Chondrocyte (in vitro differentiated cells): ENCODE data around the gene SMOC2. TPM values are rescaled to one million over a fixed set of nuclear protein-coding genes. Genes with fewer than 3 reads are reported as not detected.

ENCODE experiments used
- DNase-seq: peaks from one replicate; pipeline ENCODE4 v3.0.0; 2021; ENCODE audit warnings: mixed read lengths, low spot score
- H3K27ac Mint-ChIP-seq: one replicate; pipeline ENCODE4 v1.8.0; 2021; ENCODE audit warnings: mild to moderate bottlenecking, moderate library complexity, mixed read lengths; ENCODE audit not compliant: unreplicated experiment
- H3K27me3 Mint-ChIP-seq: 2 replicates; pipeline ENCODE4 v1.8.0; 2021; ENCODE audit warnings: low read depth, mixed read lengths
- H3K36me3 Mint-ChIP-seq: 2 replicates; pipeline ENCODE4 v1.8.0; 2021; ENCODE audit warnings: low read depth, mixed read lengths
- H3K4me1 Mint-ChIP-seq: 2 replicates; pipeline ENCODE4 v1.8.0; 2021; ENCODE audit warnings: low read depth, mild to moderate bottlenecking, mixed read lengths
- H3K4me3 Mint-ChIP-seq: one replicate; pipeline ENCODE4 v1.8.0; 2021; ENCODE audit warnings: mild to moderate bottlenecking, moderate library complexity, mixed read lengths; ENCODE audit not compliant: unreplicated experiment
- H3K9me3 Mint-ChIP-seq: 2 replicates; pipeline ENCODE4 v1.8.0; 2021; ENCODE audit warnings: low read depth, mixed read lengths
- CTCF ChIP-seq: fragments of 200-600 bp; sonication (generic); IDR thresholded peaks from 2 replicates; pipeline ENCODE4 v1.5.0; 2021; ENCODE audit warnings: antibody characterized with exemption, mild to moderate bottlenecking, moderate library complexity
- total RNA-seq: library from RNA; stranded (reverse); gene quantifications from 3 replicates; pipeline ENCODE4 v1.2.1, GENCODE V29; 2021

The SMOC2 gene
- total RNA-seq, 1 donor from 2014 or later, result 148 TPM

- no peak overlapping the region for H3K4me3 Mint-ChIP-seq
- no peak for DNase-seq
- H3K9me3 Mint-ChIP-seq, result no peaks in the 10 kb centered on the region
- TF ChIP-seq CTCF, result no peak
- peaks cover 10% of the 10 kb centered on the region for H3K27me3 Mint-ChIP-seq
- H3K36me3 Mint-ChIP-seq, result peaks cover 8% of the 10 kb centered on the region
- peaks cover 39% of the 10 kb centered on the region for H3K4me1 Mint-ChIP-seq
- no peak overlapping the region for H3K27ac Mint-ChIP-seq
These were observed 91.1 kb downstream of the SMOC2 start for GRCh38 chr6:168532070-168532469.

- Mint-ChIP-seq H3K4me3 (no peak overlapping the region), H3K27me3 (peaks cover 10% of the 10 kb centered on the region), H3K9me3 (no peaks in the 10 kb centered on the region), H3K27ac (no peak overlapping the region), H3K36me3 (peaks cover 8% of the 10 kb centered on the region), H3K4me1 (peaks cover 32% of the 10 kb centered on the region)
- DNase-seq, result no peak
- TF ChIP-seq CTCF, result no peak
These were observed 92.4 kb downstream of the SMOC2 start for GRCh38 chr6:168533414-168533813.

GRCh38 chr6:168534265-168534664 lies 93.3 kb downstream of the SMOC2 start:
- peaks cover 24% of the 10 kb centered on the region for H3K4me1 Mint-ChIP-seq
- no peak for DNase-seq
- no peak overlapping the region for H3K27ac Mint-ChIP-seq
- no peak overlapping the region for H3K4me3 Mint-ChIP-seq
- no peak for TF ChIP-seq CTCF
- peaks cover 10% of the 10 kb centered on the region for H3K27me3 Mint-ChIP-seq
- no peaks in the 10 kb centered on the region for H3K9me3 Mint-ChIP-seq
- H3K36me3 Mint-ChIP-seq, result peaks cover 8% of the 10 kb centered on the region

- peaks cover 8% of the 10 kb centered on the region for H3K27me3 Mint-ChIP-seq
- TF ChIP-seq CTCF, result no peak
- H3K9me3 Mint-ChIP-seq, result no peaks in the 10 kb centered on the region
- H3K36me3 Mint-ChIP-seq, result peaks cover 7% of the 10 kb centered on the region
- no peak for DNase-seq
- H3K4me1 Mint-ChIP-seq, result peaks cover 30% of the 10 kb centered on the region
- H3K27ac Mint-ChIP-seq, result no peak overlapping the region
- no peak overlapping the region for H3K4me3 Mint-ChIP-seq
These were observed 94.7 kb downstream of the SMOC2 start for GRCh38 chr6:168535711-168536110.

GRCh38 chr6:168536196-168536595 lies 95.2 kb downstream of the SMOC2 start:
- DNase-seq, result no peak
- peaks cover 5% of the 10 kb centered on the region for H3K36me3 Mint-ChIP-seq
- H3K27me3 Mint-ChIP-seq, result peaks cover 3% of the 10 kb centered on the region
- no peak overlapping the region for H3K4me3 Mint-ChIP-seq
- TF ChIP-seq CTCF, result no peak
- peaks cover 35% of the 10 kb centered on the region for H3K4me1 Mint-ChIP-seq
- H3K27ac Mint-ChIP-seq, result no peak overlapping the region
- H3K9me3 Mint-ChIP-seq, result no peaks in the 10 kb centered on the region
